ENCODE measurements around the gene IL17RC. TPM values are rescaled to one million over a fixed set of nuclear protein-coding genes. Genes with fewer than 3 reads are reported as not detected.
A peak's percentile ranks its signal among the peaks of the same experiment; 100 is the strongest.

The IL17RC gene
- total RNA-seq, 1 experiment from 2014 or later = 17.6 TPM

DNA sequence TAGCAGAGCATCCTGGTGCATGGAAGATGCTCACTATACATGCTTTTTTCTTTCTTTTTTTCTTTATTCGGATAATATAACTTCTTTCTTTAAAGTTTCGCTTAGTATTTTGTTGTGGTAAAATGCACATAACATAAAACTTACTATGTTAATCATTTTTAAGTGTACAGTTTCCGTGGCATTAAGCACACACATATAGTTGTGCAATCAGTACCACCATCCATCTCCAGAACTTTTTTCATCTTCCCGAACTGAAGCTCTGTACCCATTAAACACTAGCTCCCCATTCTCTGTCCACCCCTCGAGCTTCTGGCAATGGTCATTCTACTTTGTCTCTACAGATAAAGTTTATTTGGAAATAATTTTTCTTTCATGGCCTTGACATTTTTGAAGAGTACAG lies 27.5 kb upstream of the IL17RC start:
- no peak overlapping the region for H3K27ac ChIP-seq (ENCODE audit: low read depth, low read length)
- ChIA-PET RAD21 (ENCODE audit: low non-redundant PET in 1 of 2, low total read pairs in 2 of 2, uncharacterized antibody in 2 of 2, unreplicated experiment in 2 of 2) (no interaction called here), POLR2A (no interaction called here), CTCF (no interaction called here)
- no peak overlapping the region for H3K9ac ChIP-seq (ENCODE audit: low read length)
- ATAC-seq (no peak), DNase-seq (ENCODE audit: low read depth, low spot score) (no peak)
- H3K79me2 ChIP-seq (ENCODE audit: insufficient read depth, low read length) = peaks cover 36% of the 10 kb centered on the region
- no peak overlapping the region for H3K4me3 ChIP-seq (replicated peaks in 1 of 2; ENCODE audit: low read depth in 1 of 2, low read length in 2 of 2)
- H3K9me2 ChIP-seq (ENCODE audit: insufficient read depth) = no peaks in the 10 kb centered on the region
- BruUV-seq (replicated peaks) = no TSS peak
- no peaks in the 10 kb centered on the region for H3K27me3 ChIP-seq (ENCODE audit: insufficient read depth, low read length)
- H2AFZ ChIP-seq (ENCODE audit: low read depth, low read length, poor library complexity, severe bottlenecking) = no peak overlapping the region
- no peaks in the 10 kb centered on the region for H4K20me1 ChIP-seq (ENCODE audit: insufficient read depth)
- intact Hi-C loops (cut with micrococcal nuclease) = no loop called here
- peak overlapping the region; percentile 96; the same call in 1 of the 2 replicates for H3K4me2 ChIP-seq (ENCODE audit: low read length)
- peaks cover 11 to 17% of the 10 kb centered on the region in 2 experiments; a peak in 3 of 4 replicates for H3K36me3 ChIP-seq (ENCODE audit: control insufficient read depth in 1 of 2, insufficient read depth in 2 of 2, low read length in 2 of 2)
- H3K4me1 ChIP-seq (ENCODE audit: control insufficient read depth in 1 of 2, insufficient read depth in 2 of 2, low read length in 2 of 2) = peaks cover 11 to 38% of the 10 kb centered on the region in 2 experiments
- TF ChIP-seq, protein P1, sequence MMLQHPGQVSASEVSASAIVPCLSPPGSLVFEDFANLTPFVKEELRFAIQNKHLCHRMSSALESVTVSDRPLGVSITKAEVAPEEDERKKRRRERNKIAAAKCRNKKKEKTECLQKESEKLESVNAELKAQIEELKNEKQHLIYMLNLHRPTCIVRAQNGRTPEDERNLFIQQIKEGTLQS (IDR thresholded peaks at IDR 0.05) = no peak
- TF ChIP-seq EZH2 (IDR thresholded peaks at IDR 0.05) = no peak
- no peaks in the 10 kb centered on the region for H3K9me3 ChIP-seq (ENCODE audit: control insufficient read depth in 1 of 2, insufficient read depth in 1 of 2, low read depth in 1 of 2, low read length in 2 of 2)

DNA sequence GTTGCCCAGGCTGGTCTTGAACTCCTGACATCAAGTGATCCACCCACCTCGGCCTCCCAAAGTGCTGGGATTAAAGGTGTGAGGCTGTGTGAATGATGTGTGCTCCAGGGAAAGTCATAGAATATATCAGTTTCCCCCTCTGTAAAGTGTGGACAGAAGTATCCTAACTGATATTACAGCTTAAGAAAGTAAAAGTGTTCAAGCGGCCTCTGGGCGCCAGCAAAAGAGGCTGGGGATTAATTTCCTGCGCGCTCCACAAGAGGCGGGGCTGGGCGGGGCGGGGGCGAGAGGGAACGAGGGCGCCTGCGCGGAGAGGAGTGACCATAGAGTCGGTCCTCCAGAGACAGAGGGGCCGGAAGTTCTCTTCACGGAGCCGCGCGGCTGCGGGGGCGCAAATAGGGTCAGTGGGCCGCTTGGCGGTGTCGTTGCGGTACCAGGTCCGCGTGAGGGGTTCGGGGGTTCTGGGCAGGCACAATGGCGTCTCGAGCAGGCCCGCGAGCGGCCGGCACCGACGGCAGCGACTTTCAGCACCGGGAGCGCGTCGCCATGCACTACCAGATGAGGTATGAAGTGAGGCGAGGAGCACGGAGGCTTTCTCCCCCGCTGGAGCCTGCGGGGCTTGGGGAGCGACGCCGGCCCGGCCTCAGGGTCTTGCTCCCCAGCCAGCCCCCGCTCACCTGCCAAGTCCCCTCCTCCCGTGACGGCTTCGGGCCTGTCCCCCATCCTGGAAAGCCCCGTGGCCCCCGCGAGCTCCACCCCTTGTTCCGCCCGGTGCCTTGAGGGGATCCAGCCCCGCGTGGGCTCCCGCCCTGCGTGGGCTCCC lies 26.4 kb upstream of the IL17RC start, which contains the start of gene JAGN1:
Gene JAGN1 (plus strand): TSS at position 362 of the 823 bp plus-strand sequence. CDS start 113 bp downstream, at position 475.
- Histone ChIP-seq H3K27ac (ENCODE audit: low read depth, low read length) (peak within 1 kb of the TSS; percentile 92), H3K4me2 (ENCODE audit: low read length) (peak within 1 kb of the TSS; percentile 96), H3K9me3 (ENCODE audit: control insufficient read depth in 1 of 2, insufficient read depth in 1 of 2, low read depth in 1 of 2, low read length in 2 of 2) (no peaks in the 10 kb centered on the region), H3K4me1 (ENCODE audit: control insufficient read depth in 1 of 2, insufficient read depth in 2 of 2, low read length in 2 of 2) (peaks cover 4 to 28% of the 10 kb centered on the region in 2 experiments; a peak in 3 of 4 replicates), H3K9me2 (ENCODE audit: insufficient read depth) (no peaks in the 10 kb centered on the region), H4K20me1 (ENCODE audit: insufficient read depth) (no peaks in the 10 kb centered on the region), H2AFZ (ENCODE audit: low read depth, low read length, poor library complexity, severe bottlenecking) (peak within 1 kb of the TSS; percentile 60), H3K9ac (ENCODE audit: low read length) (peak within 1 kb of the TSS; percentile 97), H3K4me3 (replicated peaks in 1 of 2; ENCODE audit: low read depth in 1 of 2, low read length in 2 of 2) (peak within 1 kb of the TSS; percentile 95 to 99), H3K79me2 (ENCODE audit: insufficient read depth, low read length) (peaks cover 36% of the 10 kb centered on the region), H3K36me3 (ENCODE audit: control insufficient read depth in 1 of 2, insufficient read depth in 2 of 2, low read length in 2 of 2) (peaks cover 11 to 17% of the 10 kb centered on the region in 2 experiments; a peak in 3 of 4 replicates), H3K27me3 (ENCODE audit: insufficient read depth, low read length) (no peaks in the 10 kb centered on the region)
- POLR2A ChIA-PET = interaction anchor here (0.6 to 2.0 kb wide), 2 partner anchors 12 to 248 kb away, joined by 3 to 6 read pairs; partner anchors contain the start of gene IL17RE
- DNase-seq (ENCODE audit: low read depth, low spot score) (peak; percentile 75), ATAC-seq (peak; percentile 86)
- RAD21 ChIA-PET (ENCODE audit: low non-redundant PET in 1 of 2, low total read pairs in 2 of 2, uncharacterized antibody in 2 of 2, unreplicated experiment in 2 of 2) = no interaction called here
- TF ChIP-seq, protein P2, sequence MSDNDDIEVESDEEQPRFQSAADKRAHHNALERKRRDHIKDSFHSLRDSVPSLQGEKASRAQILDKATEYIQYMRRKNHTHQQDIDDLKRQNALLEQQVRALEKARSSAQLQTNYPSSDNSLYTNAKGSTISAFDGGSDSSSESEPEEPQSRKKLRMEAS (IDR thresholded peaks at IDR 0.05) = peak; percentile 66
- TF ChIP-seq JUND (IDR thresholded peaks at IDR 0.05) (no peak), ZFX (IDR thresholded peaks at IDR 0.05) (peak; percentile 84), POLR2A (IDR thresholded peaks at IDR 0.05; ENCODE audit: borderline replicate concordance, extremely low read depth, insufficient read depth, insufficient read length) (peak; percentile 75), SRF (IDR thresholded peaks at IDR 0.05; ENCODE audit: low read depth) (no peak), CBX3 (IDR thresholded peaks at IDR 0.05; ENCODE audit: low read depth) (peak; percentile 23; the same call in 1 of the 2 replicates), CEBPB (IDR thresholded peaks at IDR 0.05; ENCODE audit: low read depth) (no peak), SIN3A (IDR thresholded peaks at IDR 0.05; ENCODE audit: low read depth) (peak; percentile 71), EGR1 (IDR thresholded peaks at IDR 0.05; ENCODE audit: low read depth) (peak; percentile 98), POLR2AphosphoS5 (IDR thresholded peaks at IDR 0.05; ENCODE audit: low read depth, low read length) (peak; percentile 95)
- TSS peak; percentile 66 for BruUV-seq (replicated peaks)
- CTCF ChIA-PET = no interaction called here
- intact Hi-C loops (cut with micrococcal nuclease) = loop anchor here (5.0 kb wide), 1 partner anchor 42 kb away; the partner anchor contains the start of gene CRELD1
